NT2/D1 (cell line): ENCODE measurements around the gene POLR2C.

Source experiments
- YY1 ChIP-seq: IDR thresholded peaks from 2 replicates; pipeline ENCODE4 v1.6.1; 2011; ENCODE audit not compliant: insufficient read length, insufficient read depth
- ZNF274 ChIP-seq: IDR thresholded peaks from 2 replicates; pipeline ENCODE4 v1.6.1; 2011; ENCODE audit warnings: mild to moderate bottlenecking, low read depth, low read length

GRCh38 chr16:57505169-57505568 is 42.7 kb downstream of the POLR2C start:
- no peak for TF ChIP-seq ZNF274
- no peak for TF ChIP-seq YY1
